ENCODE data around the gene YJEFN3. TPM values are rescaled to one million over a fixed set of nuclear protein-coding genes. Genes with fewer than 3 reads are reported as not detected.

Gene YJEFN3
- total RNA-seq, 1 donor from 2014 or later, result 21.6 TPM

GRCh38 chr19:19535311-19536191, 6.8 kb downstream of the YJEFN3 start:
- H3K36me3 Mint-ChIP-seq (ENCODE audit: unreplicated experiment), result no peaks in the 10 kb centered on the region

GRCh38 chr19:19537075-19538048, 8.7 kb downstream of the YJEFN3 start:
- Mint-ChIP-seq H3K27ac (ENCODE audit: unreplicated experiment) (peak overlapping the region; percentile 55), H3K27me3 (ENCODE audit: unreplicated experiment) (peaks cover 29% of the 10 kb centered on the region), H3K4me1 (ENCODE audit: low read depth, unreplicated experiment) (peaks cover 18% of the 10 kb centered on the region), H3K9me3 (ENCODE audit: unreplicated experiment) (peaks cover 9% of the 10 kb centered on the region), H3K36me3 (ENCODE audit: unreplicated experiment) (no peaks in the 10 kb centered on the region), H3K4me3 (ENCODE audit: unreplicated experiment) (peak overlapping the region; percentile 64)
- TF ChIP-seq CTCF (IDR thresholded peaks at IDR 0.05; ENCODE audit: partially characterized antibody, unreplicated experiment), result no peak
- peak; percentile 23 for DNase-seq

More at GRCh38 chr19:19535311-19536191, 6.8 kb downstream of the YJEFN3 start:
- no peak for DNase-seq
- no peak overlapping the region for H3K4me3 Mint-ChIP-seq (ENCODE audit: unreplicated experiment)
- peaks cover 20% of the 10 kb centered on the region for H3K4me1 Mint-ChIP-seq (ENCODE audit: low read depth, unreplicated experiment)
- TF ChIP-seq CTCF (IDR thresholded peaks at IDR 0.05; ENCODE audit: partially characterized antibody, unreplicated experiment), result no peak
- H3K27ac Mint-ChIP-seq (ENCODE audit: unreplicated experiment), result no peak overlapping the region
- H3K27me3 Mint-ChIP-seq (ENCODE audit: unreplicated experiment), result peaks cover 33% of the 10 kb centered on the region
- H3K9me3 Mint-ChIP-seq (ENCODE audit: unreplicated experiment), result peaks cover 13% of the 10 kb centered on the region

GRCh38 chr19:19538061-19538784, 9.5 kb downstream of the YJEFN3 start, which contains the start of gene CILP2:
TSS of gene CILP2 (plus strand) at chr19:19538265. CDS start at chr19:19538350, 85 bp downstream.
- peaks cover 16% of the 10 kb centered on the region for H3K4me1 Mint-ChIP-seq (ENCODE audit: low read depth, unreplicated experiment)
- peaks cover 31% of the 10 kb centered on the region for H3K27me3 Mint-ChIP-seq (ENCODE audit: unreplicated experiment)
- peak within 1 kb of the TSS; percentile 84 for H3K4me3 Mint-ChIP-seq (ENCODE audit: unreplicated experiment)
- no peak for TF ChIP-seq CTCF (IDR thresholded peaks at IDR 0.05; ENCODE audit: partially characterized antibody, unreplicated experiment)
- DNase-seq, result peak; percentile 87
- H3K9me3 Mint-ChIP-seq (ENCODE audit: unreplicated experiment), result peaks cover 11% of the 10 kb centered on the region
- H3K36me3 Mint-ChIP-seq (ENCODE audit: unreplicated experiment), result no peaks in the 10 kb centered on the region
- H3K27ac Mint-ChIP-seq (ENCODE audit: unreplicated experiment), result peak within 1 kb of the TSS; percentile 57

GRCh38 chr19:19538785-19539166, 10.1 kb downstream of the YJEFN3 start:
- Mint-ChIP-seq H3K27ac (ENCODE audit: unreplicated experiment) (peak overlapping the region; percentile 57), H3K27me3 (ENCODE audit: unreplicated experiment) (peaks cover 29% of the 10 kb centered on the region), H3K4me1 (ENCODE audit: low read depth, unreplicated experiment) (peaks cover 13% of the 10 kb centered on the region), H3K9me3 (ENCODE audit: unreplicated experiment) (peaks cover 11% of the 10 kb centered on the region), H3K4me3 (ENCODE audit: unreplicated experiment) (peak overlapping the region; percentile 84), H3K36me3 (ENCODE audit: unreplicated experiment) (no peaks in the 10 kb centered on the region)
- no peak for TF ChIP-seq CTCF (IDR thresholded peaks at IDR 0.05; ENCODE audit: partially characterized antibody, unreplicated experiment)
- peak; percentile 51 for DNase-seq

All from glutamatergic neuron (in vitro differentiated cells).